Smooth muscle cell (in vitro differentiated cells): ENCODE measurements around the gene SERINC5. TPM values are rescaled to one million over a fixed set of nuclear protein-coding genes. Genes with fewer than 3 reads are reported as not detected.

Source experiments
- DNase-seq: peaks from one replicate; lab custom pipeline; 2025; ENCODE audit not compliant: unreplicated experiment; lab: John Stamatoyannopoulos, UW
- H2AFZ ChIP-seq: fragments of 200-600 bp; sonication (generic); 2 replicates; pipeline ENCODE4 v1.6.0; 2016; ENCODE audit warnings: antibody characterized with exemption, low read depth, mild to moderate bottlenecking
- H3F3A ChIP-seq: fragments of 200-600 bp; sonication (generic); 2 replicates; pipeline ENCODE4 v1.6.0; 2017; ENCODE audit warnings: antibody characterized with exemption, low read depth
- H3K27ac ChIP-seq: fragments of 200-600 bp; sonication (generic); 2 replicates; pipeline ENCODE4 v1.5.1; 2016; ENCODE audit warnings: low read depth, mild to moderate bottlenecking
- H3K27me3 ChIP-seq: fragments of 200-600 bp; sonication (generic); 2 replicates; pipeline ENCODE4 v1.6.1; 2016; ENCODE audit warnings: low read depth, mild to moderate bottlenecking
- H3K36me3 ChIP-seq: fragments of 200-600 bp; sonication (generic); 2 replicates; pipeline ENCODE4 v1.5.1; 2016; ENCODE audit warnings: low read depth
- H3K4me1 ChIP-seq: fragments of 200-600 bp; sonication (generic); 2 replicates; pipeline ENCODE4 v1.5.1; 2016; ENCODE audit warnings: low read depth
- H3K4me2 ChIP-seq: fragments of 200-600 bp; sonication (generic); 2 replicates; pipeline ENCODE4 v1.6.0; 2016; ENCODE audit warnings: mild to moderate bottlenecking
- H3K4me3 ChIP-seq: fragments of 200-600 bp; sonication (generic); 2 replicates; pipeline ENCODE4 v1.5.1; 2016; ENCODE audit warnings: mild to moderate bottlenecking
- H3K79me2 ChIP-seq: fragments of 200-600 bp; sonication (generic); 2 replicates; pipeline ENCODE4 v1.6.0; 2016; ENCODE audit warnings: low read depth, mild to moderate bottlenecking
- H3K9ac ChIP-seq: fragments of 200-600 bp; sonication (generic); 2 replicates; pipeline ENCODE4 v1.6.0; 2016; ENCODE audit warnings: low read depth
- H3K9me3 ChIP-seq: fragments of 200-600 bp; sonication (generic); replicated peaks from 2 replicates; pipeline ENCODE4 v1.5.1; 2016; ENCODE audit warnings: low read depth
- H4K20me1 ChIP-seq: fragments of 200-600 bp; sonication (generic); 2 replicates; pipeline ENCODE4 v1.6.0; 2016; ENCODE audit warnings: low read depth
- CTCF ChIP-seq: fragments of 200-600 bp; sonication (generic); IDR thresholded peaks from 2 replicates; pipeline ENCODE4 v1.5.1; 2017; ENCODE audit warnings: borderline replicate concordance, mild to moderate bottlenecking, antibody characterized with exemption; ENCODE audit not compliant: insufficient read depth, poor library complexity, severe bottlenecking
- WGBS: methylation state at CpG from one replicate; pipeline ENCODE4 v1.1.7; 2016; ENCODE audit warnings: low lambda C conversion rate; 5-methylcytosine and 5-hydroxymethylcytosine counted together
- polyA plus RNA-seq: library from polyadenylated mRNA; unstranded; fragments of >200 nt; fragmentation: Nextera tagmentation; extraction: Ambion mirVana; gene quantifications from 2 replicates; pipeline ENCODE4 v1.2.1, GENCODE V29; 2016
- total RNA-seq: library from RNA; depleted of rRNA; stranded (reverse); fragments of >200 nt; gene quantifications from 2 replicates; pipeline ENCODE4 v1.2.3, GENCODE V29; 2014

The SERINC5 gene
- total and polyA plus RNA-seq, 2 experiments from 2014 or later = 4.5 to 37.0 TPM

- Histone ChIP-seq H3K27me3 (no peaks in the 10 kb centered on the region), H3K79me2 (peaks cover 98% of the 10 kb centered on the region), H3K36me3 (peaks cover 6% of the 10 kb centered on the region), H3K4me2 (peak overlapping the region; percentile 60), H3K4me3 (no peak overlapping the region), H3K4me1 (peaks cover 15% of the 10 kb centered on the region), H3K9ac (no peak overlapping the region), H3K27ac (peak overlapping the region; percentile 44), H2AFZ (no peak overlapping the region), H3F3A (peaks cover 4% of the 10 kb centered on the region), H4K20me1 (peaks cover 38% of the 10 kb centered on the region), H3K9me3 (peaks cover 6% of the 10 kb centered on the region)
- WGBS = 79% methylated on average over 8 of the region's 8 CpGs
- DNase-seq = no peak
- TF ChIP-seq CTCF = no peak
Observed at GRCh38 chr5:80238778-80239679, 16.8 kb downstream of the SERINC5 start.

GRCh38 chr5:80238097-80238496 lies 17.8 kb downstream of the SERINC5 start:
- Histone ChIP-seq H3K9me3 (peaks cover 3% of the 10 kb centered on the region), H3K36me3 (peaks cover 6% of the 10 kb centered on the region), H3K79me2 (peaks cover 98% of the 10 kb centered on the region), H4K20me1 (peaks cover 39% of the 10 kb centered on the region), H2AFZ (no peak overlapping the region), H3K9ac (no peak overlapping the region), H3F3A (peaks cover 4% of the 10 kb centered on the region), H3K27ac (no peak overlapping the region), H3K4me3 (no peak overlapping the region), H3K27me3 (no peaks in the 10 kb centered on the region), H3K4me2 (no peak overlapping the region), H3K4me1 (peaks cover 15% of the 10 kb centered on the region)
- 81% methylated on average over 7 of the region's 7 CpGs for WGBS
- no peak for TF ChIP-seq CTCF
- DNase-seq = no peak

GRCh38 chr5:80237243-80237642 lies 18.6 kb downstream of the SERINC5 start:
- no peak overlapping the region for H2AFZ ChIP-seq
- no peak for DNase-seq
- H4K20me1 ChIP-seq = peaks cover 44% of the 10 kb centered on the region
- H3K27me3 ChIP-seq = no peaks in the 10 kb centered on the region
- H3K9ac ChIP-seq = no peak overlapping the region
- whole genome bisulfite sequencing = 92% methylated on average over 5 of the region's 5 CpGs
- no peak overlapping the region for H3K4me2 ChIP-seq
- peaks cover 98% of the 10 kb centered on the region for H3K79me2 ChIP-seq
- H3F3A ChIP-seq = peaks cover 4% of the 10 kb centered on the region
- peaks cover 15% of the 10 kb centered on the region for H3K4me1 ChIP-seq
- no peak overlapping the region for H3K4me3 ChIP-seq
- H3K27ac ChIP-seq = no peak overlapping the region
- H3K9me3 ChIP-seq = no peaks in the 10 kb centered on the region
- TF ChIP-seq CTCF = no peak
- peaks cover 6% of the 10 kb centered on the region for H3K36me3 ChIP-seq
